ENCODE measurements around the gene NLGN1. TPM values are rescaled to one million over a fixed set of nuclear protein-coding genes. Genes with fewer than 3 reads are reported as not detected.

Gene NLGN1
- total RNA-seq, 1 experiment from 2014 or later, result not detected

DNA sequence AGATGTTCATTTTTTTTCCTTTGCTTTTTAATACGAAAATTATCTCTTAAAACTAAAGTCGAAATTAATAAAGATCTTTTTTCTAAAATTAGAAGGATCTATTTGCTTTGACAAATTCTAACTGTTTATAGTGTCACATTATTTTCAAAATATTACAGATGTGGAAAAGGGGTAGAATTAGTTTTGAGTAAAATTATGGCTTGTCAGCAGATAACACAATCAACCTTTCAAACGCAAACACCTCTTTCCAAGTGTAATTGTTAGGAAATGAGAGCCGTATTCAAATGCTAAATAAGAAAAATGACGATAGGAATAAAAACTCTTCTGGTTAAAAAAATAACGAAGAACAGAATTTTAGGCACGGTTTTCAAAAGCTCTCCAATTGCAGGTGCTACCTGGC lies 704.7 kb downstream of the NLGN1 start:
- no peak for TF ChIP-seq ZFX (IDR thresholded peaks at IDR 0.05)
- no peak for TF ChIP-seq EZH2phosphoT487 (IDR thresholded peaks at IDR 0.05; ENCODE audit: borderline replicate concordance)
- TF ChIP-seq TCF7L2 (IDR thresholded peaks at IDR 0.05; ENCODE audit: borderline replicate concordance, extremely low read depth, insufficient read depth, insufficient read length), result no peak
- TF ChIP-seq, protein P1, sequence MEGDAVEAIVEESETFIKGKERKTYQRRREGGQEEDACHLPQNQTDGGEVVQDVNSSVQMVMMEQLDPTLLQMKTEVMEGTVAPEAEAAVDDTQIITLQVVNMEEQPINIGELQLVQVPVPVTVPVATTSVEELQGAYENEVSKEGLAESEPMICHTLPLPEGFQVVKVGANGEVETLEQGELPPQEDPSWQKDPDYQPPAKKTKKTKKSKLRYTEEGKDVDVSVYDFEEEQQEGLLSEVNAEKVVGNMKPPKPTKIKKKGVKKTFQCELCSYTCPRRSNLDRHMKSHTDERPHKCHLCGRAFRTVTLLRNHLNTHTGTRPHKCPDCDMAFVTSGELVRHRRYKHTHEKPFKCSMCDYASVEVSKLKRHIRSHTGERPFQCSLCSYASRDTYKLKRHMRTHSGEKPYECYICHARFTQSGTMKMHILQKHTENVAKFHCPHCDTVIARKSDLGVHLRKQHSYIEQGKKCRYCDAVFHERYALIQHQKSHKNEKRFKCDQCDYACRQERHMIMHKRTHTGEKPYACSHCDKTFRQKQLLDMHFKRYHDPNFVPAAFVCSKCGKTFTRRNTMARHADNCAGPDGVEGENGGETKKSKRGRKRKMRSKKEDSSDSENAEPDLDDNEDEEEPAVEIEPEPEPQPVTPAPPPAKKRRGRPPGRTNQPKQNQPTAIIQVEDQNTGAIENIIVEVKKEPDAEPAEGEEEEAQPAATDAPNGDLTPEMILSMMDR (IDR thresholded peaks at IDR 0.05 in 2 of 3, conservative IDR thresholded peaks at IDR 0.05 in 1 of 3; ENCODE audit: borderline replicate concordance in 1 of 3, insufficient read depth in 1 of 3, low read depth in 2 of 3, low read length in 2 of 3), result no peak
- no peak for TF ChIP-seq EGR1 (IDR thresholded peaks at IDR 0.05; ENCODE audit: low read depth)
- TF ChIP-seq SP1 (IDR thresholded peaks at IDR 0.05; ENCODE audit: low read depth), result no peak
- no peak for TF ChIP-seq JUND (IDR thresholded peaks at IDR 0.05)
- TF ChIP-seq REST (IDR thresholded peaks at IDR 0.05; ENCODE audit: low read depth), result no peak
- no peak for TF ChIP-seq ZNF274 (IDR thresholded peaks at IDR 0.05; ENCODE audit: low read depth, low read length)
- no peak for TF ChIP-seq MAX (IDR thresholded peaks at IDR 0.05)
- TF ChIP-seq EZH2 (IDR thresholded peaks at IDR 0.05), result no peak
- TF ChIP-seq ZBTB33 (IDR thresholded peaks at IDR 0.05; ENCODE audit: extremely low read depth, insufficient replicate concordance, low read length), result no peak
- no peak for TF ChIP-seq FOSL1 (IDR thresholded peaks at IDR 0.05; ENCODE audit: low read depth)
- no TSS peak for BruUV-seq (replicated peaks)
- Histone ChIP-seq H3K4me2 (ENCODE audit: low read length) (no peak overlapping the region), H3K79me2 (ENCODE audit: insufficient read depth, low read length) (no peaks in the 10 kb centered on the region), H3K4me3 (replicated peaks in 1 of 2; ENCODE audit: low read depth in 1 of 2, low read length in 2 of 2) (no peak overlapping the region), H3K27ac (ENCODE audit: low read depth, low read length) (no peak overlapping the region), H3K9me2 (ENCODE audit: insufficient read depth) (no peaks in the 10 kb centered on the region), H3K27me3 (ENCODE audit: insufficient read depth, low read length) (no peaks in the 10 kb centered on the region), H3K9me3 (ENCODE audit: control insufficient read depth in 1 of 2, insufficient read depth in 1 of 2, low read depth in 1 of 2, low read length in 2 of 2) (no peaks in the 10 kb centered on the region), H3K36me3 (ENCODE audit: control insufficient read depth in 1 of 2, insufficient read depth in 2 of 2, low read length in 2 of 2) (no peaks in the 10 kb centered on the region), H4K20me1 (ENCODE audit: insufficient read depth) (no peaks in the 10 kb centered on the region), H3K9ac (ENCODE audit: low read length) (no peak overlapping the region), H2AFZ (ENCODE audit: low read depth, low read length, poor library complexity, severe bottlenecking) (no peak overlapping the region), H3K4me1 (ENCODE audit: control insufficient read depth in 1 of 2, insufficient read depth in 2 of 2, low read length in 2 of 2) (no peaks in the 10 kb centered on the region)
- intact Hi-C loops (cut with micrococcal nuclease), result no loop called here
- ATAC-seq (no peak), DNase-seq (ENCODE audit: low read depth, low spot score) (no peak)
- CTCF ChIA-PET, result no interaction called here
- RAD21 ChIA-PET (ENCODE audit: low non-redundant PET in 1 of 2, low total read pairs in 2 of 2, uncharacterized antibody in 2 of 2, unreplicated experiment in 2 of 2), result no interaction called here
- POLR2A ChIA-PET, result no interaction called here
